B cell (primary cell): Measurements from ENCODE around the gene HHAT. TPM values are rescaled to one million over a fixed set of nuclear protein-coding genes. Genes with fewer than 3 reads are reported as not detected.

Experiments
- ATAC-seq: fragments of 200-7000 bp; cut with Tn5 transposase; one replicate; pipeline ENCODE4 v1.10.0; 2021; ENCODE audit warnings: low read depth, mild to moderate bottlenecking, moderate number of reproducible peaks, moderate library complexity
- CTCF ChIA-PET: fragments of 350-600 bp; sonication (Branson Sonifier 250); formaldehyde crosslinking; loops from one replicate; lab custom pipeline; 2021; ENCODE audit warnings: antibody characterized with exemption, inconsistent platforms; lab: Charles Lee
- POLR2A ChIA-PET: fragments of 350-600 bp; sonication (Branson Sonifier 250); formaldehyde crosslinking; loops from one replicate; lab custom pipeline; 2021; ENCODE audit warnings: antibody characterized with exemption; lab: Charles Lee
- DNase-seq: peaks from one replicate; pipeline ENCODE4 v3.0.0; 2013
- H2AFZ ChIP-seq: 2 replicates; pipeline ENCODE4 v1.6.1; 2012; ENCODE audit warnings: mild to moderate bottlenecking, low read depth, low read length; ENCODE audit not compliant: insufficient read depth, poor library complexity, severe bottlenecking
- H3K27ac ChIP-seq, 2 donors: 1 replicate in 1 of 2; 2 replicates in 1 of 2; pipeline ENCODE4 v1.5.1; 2012 to 2013; ENCODE audit warnings: low read length in 2 of 2, mild to moderate bottlenecking in 2 of 2, moderate library complexity in 1 of 2
- H3K27me3 ChIP-seq, 4 experiments: fragments of 200-600 bp in 1 of 4; sonication (generic) in 1 of 4; replicated peaks in 1 of 4; 1 replicate in 2 of 4; 2 replicates in 2 of 4; pipeline versions ENCODE4 v1.6.1 to v1.7.0; 2013 to 2016; ENCODE audit warnings: low read length in 3 of 4, mild to moderate bottlenecking in 2 of 4, mixed read lengths in 1 of 4, moderate library complexity in 1 of 4; ENCODE audit not compliant: insufficient read depth in 4 of 4, control insufficient read depth in 3 of 4; ENCODE audit errors: control extremely low read depth in 1 of 4
- H3K36me3 ChIP-seq, 2 experiments: replicated peaks in 1 of 2; 1 replicate in 1 of 2; 2 replicates in 1 of 2; pipeline versions ENCODE4 v1.6.1 to v1.7.1; 2013; ENCODE audit warnings: low read length in 1 of 2; ENCODE audit not compliant: insufficient read depth in 2 of 2, control insufficient read depth in 1 of 2; ENCODE audit errors: control extremely low read depth in 1 of 2, extremely low read depth in 1 of 2
- H3K4me1 ChIP-seq, 2 donors: fragments of 200-600 bp in 1 of 2; sonication (generic) in 1 of 2; 1 replicate in 1 of 2; 2 replicates in 1 of 2; pipeline versions ENCODE4 v1.5.1 to v1.6.1; 2013 to 2017; ENCODE audit warnings: low read length in 2 of 2; ENCODE audit not compliant: control insufficient read depth in 2 of 2, insufficient read depth in 2 of 2
- H3K4me2 ChIP-seq: replicated peaks from 2 replicates; pipeline ENCODE3; 2012; ENCODE audit warnings: mild to moderate bottlenecking, low read depth, low read length; ENCODE audit not compliant: poor library complexity, severe bottlenecking
- H3K4me3 ChIP-seq, 5 experiments: fragments of 200-600 bp in 1 of 5; sonication (generic) in 1 of 5; 1 replicate in 3 of 5; 2 replicates in 2 of 5; pipeline versions ENCODE4 v1.5.1 to v1.7.0; 2011 to 2016; ENCODE audit warnings: low read length in 4 of 5, mild to moderate bottlenecking in 4 of 5, low read depth in 2 of 5, control low read depth in 1 of 5, moderate library complexity in 1 of 5; ENCODE audit not compliant: insufficient read depth in 1 of 5; ENCODE audit errors: control extremely low read depth in 1 of 5, extremely low read depth in 1 of 5
- H3K79me2 ChIP-seq: fragments of 200-600 bp; sonication (generic); one replicate; pipeline ENCODE4 v1.6.0; 2016; ENCODE audit warnings: low read length; ENCODE audit not compliant: control insufficient read depth, insufficient read depth
- H3K9ac ChIP-seq: fragments of 200-600 bp; sonication (generic); 2 replicates; pipeline ENCODE4 v1.6.1; 2017; ENCODE audit warnings: mild to moderate bottlenecking, low read length, moderate library complexity
- H3K9me3 ChIP-seq, 3 donors: one replicate each; pipeline versions ENCODE4 v1.6.1 to v1.7.1; 2013; ENCODE audit warnings: low read length in 2 of 3; ENCODE audit not compliant: control insufficient read depth in 2 of 3, insufficient read depth in 1 of 3; ENCODE audit errors: control extremely low read depth in 1 of 3
- H4K20me1 ChIP-seq: 2 replicates; pipeline ENCODE4 v1.6.0; 2012; ENCODE audit warnings: mild to moderate bottlenecking, low read length; ENCODE audit not compliant: insufficient read depth, control insufficient read depth, poor library complexity, severe bottlenecking
- H3K27ac Mint-ChIP-seq: one replicate; pipeline ENCODE4 v1.8.0; 2021; ENCODE audit warnings: mixed read lengths
- H3K27me3 Mint-ChIP-seq: one replicate; pipeline ENCODE4 v1.8.0; 2021; ENCODE audit warnings: mixed read lengths
- H3K4me1 Mint-ChIP-seq: one replicate; pipeline ENCODE4 v1.8.0; 2021; ENCODE audit warnings: mixed read lengths
- H3K4me3 Mint-ChIP-seq: one replicate; pipeline ENCODE4 v1.8.0; 2021; ENCODE audit warnings: mixed read lengths
- H3K9me3 Mint-ChIP-seq: one replicate; pipeline ENCODE4 v1.8.0; 2022; ENCODE audit warnings: mixed read lengths; ENCODE audit not compliant: insufficient read depth
- EZH2 ChIP-seq: IDR thresholded peaks from 2 replicates; pipeline ENCODE4 v1.6.1; 2012; ENCODE audit warnings: borderline replicate concordance, low read depth, mild to moderate bottlenecking, moderate library complexity, low read length; ENCODE audit not compliant: insufficient read depth, poor library complexity, severe bottlenecking
- WGBS: methylation state at CpG from one replicate; pipeline ENCODE4 v1.1.5; 2013; ENCODE audit warnings: missing lambda C conversion rate; ENCODE audit not compliant: insufficient coverage; 5-methylcytosine and 5-hydroxymethylcytosine counted together
- intact Hi-C: fragments of 100-400 bp; cut with micrococcal nuclease; formaldehyde crosslinking; loops from one replicate; pipeline ENCODE4 v1.10.0; 2022
- polyA plus RNA-seq: library from polyadenylated mRNA; depleted of rRNA; stranded (reverse); fragments of >200 nt; gene quantifications from 2 replicates; pipeline ENCODE4 v1.2.3, GENCODE V29; 2012
- total RNA-seq, 2 donors: library from RNA; stranded (reverse); fragments of 120-200 nt in 1 of 2; gene quantifications; 1 replicate in 1 of 2; 2 replicates in 1 of 2; pipeline versions ENCODE4 v1.2.3 to v1.2.4, GENCODE V29; 2013 to 2022
- TF ChIP-seq, protein P1 (sequence below): fragments of 200-600 bp; IDR thresholded peaks from one replicate; pipeline ENCODE4 v1.8.0; 2022; ENCODE audit warnings: antibody characterized with exemption, mild to moderate bottlenecking

HHAT gene
- total and polyA plus RNA-seq, 2 donors (not counting 1 experiment from before 2014, with no cell fraction given), result 4.0 to 28.2 TPM

DNA sequence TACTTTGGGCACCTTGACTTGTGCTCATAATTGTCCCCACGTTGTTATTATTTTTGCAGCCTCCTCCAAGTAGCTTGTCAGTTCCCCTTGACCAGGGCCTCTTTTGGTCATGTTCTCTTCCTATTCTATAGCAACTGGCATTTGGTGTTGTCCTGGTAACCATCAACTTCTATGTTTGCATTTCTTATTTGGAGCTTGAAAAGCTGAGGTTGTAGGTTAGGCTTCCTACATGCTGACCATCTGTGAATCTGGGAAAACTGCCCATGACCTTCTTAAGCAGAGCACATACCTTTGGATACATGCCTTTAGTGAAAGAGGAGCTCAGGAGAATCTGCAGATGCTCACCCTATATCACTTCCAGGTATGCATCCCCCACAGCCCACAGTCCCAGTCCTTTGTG, 160.8 kb downstream of the HHAT start:
- Histone ChIP-seq H3K9me3 (no peaks in the 10 kb centered on the region), H3K9ac (no peak overlapping the region), H3K36me3 (no peaks in the 10 kb centered on the region), H3K79me2 (no peaks in the 10 kb centered on the region), H2AFZ (no peak overlapping the region), H3K27me3 (no peaks in the 10 kb centered on the region), H4K20me1 (no peaks in the 10 kb centered on the region), H3K27ac (no peak overlapping the region), H3K4me3 (no peak overlapping the region), H3K4me2 (no peak overlapping the region), H3K4me1 (no peaks in the 10 kb centered on the region)
- 92% methylated on average over 1 of the region's 1 CpG for WGBS
- ATAC-seq (no peak), DNase-seq (no peak)
- no peak overlapping the region for H3K27ac Mint-ChIP-seq
- POLR2A ChIA-PET, result no interaction called here
- no peak overlapping the region for H3K4me3 Mint-ChIP-seq
- intact Hi-C loops, result no loop called here
- CTCF ChIA-PET, result no interaction called here
- no peaks in the 10 kb centered on the region for H3K4me1 Mint-ChIP-seq
- TF ChIP-seq EZH2, result no peak
- TF ChIP-seq, protein P1, sequence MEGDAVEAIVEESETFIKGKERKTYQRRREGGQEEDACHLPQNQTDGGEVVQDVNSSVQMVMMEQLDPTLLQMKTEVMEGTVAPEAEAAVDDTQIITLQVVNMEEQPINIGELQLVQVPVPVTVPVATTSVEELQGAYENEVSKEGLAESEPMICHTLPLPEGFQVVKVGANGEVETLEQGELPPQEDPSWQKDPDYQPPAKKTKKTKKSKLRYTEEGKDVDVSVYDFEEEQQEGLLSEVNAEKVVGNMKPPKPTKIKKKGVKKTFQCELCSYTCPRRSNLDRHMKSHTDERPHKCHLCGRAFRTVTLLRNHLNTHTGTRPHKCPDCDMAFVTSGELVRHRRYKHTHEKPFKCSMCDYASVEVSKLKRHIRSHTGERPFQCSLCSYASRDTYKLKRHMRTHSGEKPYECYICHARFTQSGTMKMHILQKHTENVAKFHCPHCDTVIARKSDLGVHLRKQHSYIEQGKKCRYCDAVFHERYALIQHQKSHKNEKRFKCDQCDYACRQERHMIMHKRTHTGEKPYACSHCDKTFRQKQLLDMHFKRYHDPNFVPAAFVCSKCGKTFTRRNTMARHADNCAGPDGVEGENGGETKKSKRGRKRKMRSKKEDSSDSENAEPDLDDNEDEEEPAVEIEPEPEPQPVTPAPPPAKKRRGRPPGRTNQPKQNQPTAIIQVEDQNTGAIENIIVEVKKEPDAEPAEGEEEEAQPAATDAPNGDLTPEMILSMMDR, result no peak
- H3K27me3 Mint-ChIP-seq, result no peaks in the 10 kb centered on the region
- H3K9me3 Mint-ChIP-seq, result no peaks in the 10 kb centered on the region

DNA sequence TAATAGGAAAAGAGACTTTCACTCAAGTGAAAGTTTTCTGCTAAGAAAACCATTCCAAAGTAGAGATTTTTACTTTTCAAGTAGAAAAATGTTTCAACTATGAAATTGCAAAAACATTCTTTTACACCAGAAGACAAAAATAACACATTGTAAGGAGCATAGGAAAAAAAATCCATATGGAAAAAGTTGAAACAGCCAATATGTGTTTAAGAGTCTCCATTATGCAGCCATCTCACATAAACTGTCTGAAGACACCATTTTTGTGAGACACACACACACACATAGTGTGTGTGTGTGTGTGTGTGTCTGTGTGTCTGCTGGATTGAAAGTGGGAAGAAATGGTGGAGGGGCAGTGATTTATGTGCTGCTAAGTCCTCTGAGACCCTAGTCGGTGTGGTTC, 162.1 kb downstream of the HHAT start:
- no peaks in the 10 kb centered on the region for H3K27me3 ChIP-seq
- CTCF ChIA-PET, result interaction anchor here (1.1 kb wide), 1 partner anchor 9 kb away, joined by 3 read pairs; no protein-coding TSS in a partner anchor
- H3K27ac ChIP-seq, result no peak overlapping the region
- H2AFZ ChIP-seq, result no peak overlapping the region
- H4K20me1 ChIP-seq, result no peaks in the 10 kb centered on the region
- intact Hi-C loops, result no loop called here
- H3K4me2 ChIP-seq, result no peak overlapping the region
- H3K4me1 ChIP-seq, result no peaks in the 10 kb centered on the region
- Mint-ChIP-seq H3K4me1 (no peaks in the 10 kb centered on the region), H3K27ac (no peak overlapping the region), H3K27me3 (no peaks in the 10 kb centered on the region), H3K4me3 (no peak overlapping the region), H3K9me3 (no peaks in the 10 kb centered on the region)
- no peak for DNase-seq
- ATAC-seq, result no peak
- no peaks in the 10 kb centered on the region for H3K9me3 ChIP-seq
- no CpG with 5 or more reads among the region's 1 CpG for WGBS
- H3K36me3 ChIP-seq, result no peaks in the 10 kb centered on the region
- POLR2A ChIA-PET, result no interaction called here
- H3K9ac ChIP-seq, result no peak overlapping the region
- H3K4me3 ChIP-seq, result no peak overlapping the region
- TF ChIP-seq, protein P1, result no peak
- no peak for TF ChIP-seq EZH2
- H3K79me2 ChIP-seq, result no peaks in the 10 kb centered on the region
